HG02970 (cell line): ENCODE results near the gene TRIM68.

ENCODE experiments used
- ATAC-seq: cut with Tn5 transposase; IDR thresholded peaks from one replicate; pipeline ENCODE4 v1.9.1; 2021; ENCODE audit warnings: mild to moderate bottlenecking, moderate library complexity, moderate number of reproducible peaks; ENCODE audit not compliant: unreplicated experiment, low FRiP score

Gene TRIM68

GRCh38 chr11:4607096-4607495 lies 935 bp downstream of the TRIM68 start:
- ATAC-seq = no peak

GRCh38 chr11:4606231-4607015 lies 1.6 kb downstream of the TRIM68 start:
- no peak for ATAC-seq

- no peak for ATAC-seq
Observed at GRCh38 chr11:4605057-4605456, 3.0 kb downstream of the TRIM68 start.

GRCh38 chr11:4593739-4594138 lies 14.3 kb downstream of the TRIM68 start, which contains the start of gene OR52I1:
TSS of gene OR52I1 (plus strand) at chr11:4594039. CDS start at chr11:4594039, 0 bp downstream.
- no peak for ATAC-seq

- ATAC-seq = no peak
Observed at GRCh38 chr11:4589017-4589416, 19.0 kb downstream of the TRIM68 start.

GRCh38 chr11:4581443-4581842 lies 26.6 kb downstream of the TRIM68 start, which contains the start of gene OR52I2:
TSS of gene OR52I2 (plus strand) at chr11:4581743.
- ATAC-seq = no peak

- ATAC-seq = no peak
Observed at GRCh38 chr11:4580124-4580523, 27.9 kb downstream of the TRIM68 start.

- no peak for ATAC-seq
Observed at GRCh38 chr11:4578624-4579023, 29.4 kb downstream of the TRIM68 start.

- no peak for ATAC-seq
Observed at GRCh38 chr11:4577761-4578160, 30.3 kb downstream of the TRIM68 start.

- ATAC-seq = no peak
Observed at GRCh38 chr11:4576880-4577279, 31.2 kb downstream of the TRIM68 start.

- ATAC-seq = no peak
Observed at GRCh38 chr11:4569075-4569474, 39.0 kb downstream of the TRIM68 start.

GRCh38 chr11:4565371-4565770 lies 42.7 kb downstream of the TRIM68 start:
- ATAC-seq = no peak

- ATAC-seq = no peak
Observed at GRCh38 chr11:4560467-4560866, 47.6 kb downstream of the TRIM68 start.

GRCh38 chr11:4559527-4560440 lies 48.2 kb downstream of the TRIM68 start:
- ATAC-seq = no peak

GRCh38 chr11:4551346-4551979 lies 56.6 kb downstream of the TRIM68 start:
- no peak for ATAC-seq
